ENCODE results near the gene USP25.
"Not testable (repeated sequence)": the region's sequence is repeated elsewhere in the genome, so short reads cannot be mapped to it uniquely, and the experiment has no call there.

USP25 gene

DNA sequence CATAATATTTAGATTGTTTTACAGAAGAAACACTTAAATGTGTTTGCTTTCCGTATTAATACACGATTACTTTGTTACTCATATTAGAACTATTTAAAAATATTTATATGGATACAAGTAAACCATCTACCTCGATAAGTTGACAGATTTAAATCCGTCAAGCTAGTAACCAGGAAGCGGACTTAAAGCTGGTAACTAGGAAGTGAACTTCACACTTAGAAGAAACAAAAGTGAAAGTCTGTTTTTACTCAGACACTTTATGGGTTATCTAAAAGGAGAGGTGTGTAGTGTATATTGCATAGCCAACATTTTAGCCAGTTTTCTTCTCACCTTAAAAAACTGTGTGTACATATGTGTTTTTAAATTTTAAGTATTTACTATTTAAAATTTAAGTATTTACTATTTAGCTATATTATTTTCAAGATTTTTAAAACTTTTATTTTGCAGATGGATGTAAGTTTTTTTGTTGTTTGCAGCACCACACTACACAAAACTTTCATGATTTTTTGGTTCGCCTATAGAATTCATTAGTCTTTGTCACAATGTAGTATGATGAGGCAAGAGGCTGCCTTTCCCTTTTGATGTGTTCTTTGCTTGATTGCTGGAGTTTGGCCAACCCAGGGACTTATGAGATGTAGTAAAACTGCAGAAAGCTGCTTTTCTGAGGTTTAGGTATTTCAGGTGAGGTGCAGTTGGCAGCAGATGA, 2.7 kb downstream of the USP25 start:
- peak; percentile 81 for DNase-seq

DNA sequence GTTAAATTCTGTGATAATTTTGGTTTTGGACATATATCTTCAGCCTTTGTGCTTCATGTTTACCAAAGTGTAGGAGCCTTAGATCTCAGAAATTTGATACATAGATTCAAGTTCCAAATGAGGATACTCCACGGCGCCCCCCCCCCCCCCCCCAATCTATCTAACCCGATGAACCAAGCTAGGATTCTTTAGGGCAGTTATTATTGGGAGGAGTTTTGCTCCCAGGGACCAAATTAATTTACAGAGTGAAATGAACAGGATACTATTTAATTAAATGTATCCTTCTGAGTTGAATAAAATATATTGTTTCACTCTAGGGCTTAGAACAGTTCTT, 3.2 kb downstream of the USP25 start:
- DNase-seq, result no peak

- no peak for DNase-seq
Observed at GRCh38 chr21:15735409-15735808, 5.6 kb downstream of the USP25 start.

DNA sequence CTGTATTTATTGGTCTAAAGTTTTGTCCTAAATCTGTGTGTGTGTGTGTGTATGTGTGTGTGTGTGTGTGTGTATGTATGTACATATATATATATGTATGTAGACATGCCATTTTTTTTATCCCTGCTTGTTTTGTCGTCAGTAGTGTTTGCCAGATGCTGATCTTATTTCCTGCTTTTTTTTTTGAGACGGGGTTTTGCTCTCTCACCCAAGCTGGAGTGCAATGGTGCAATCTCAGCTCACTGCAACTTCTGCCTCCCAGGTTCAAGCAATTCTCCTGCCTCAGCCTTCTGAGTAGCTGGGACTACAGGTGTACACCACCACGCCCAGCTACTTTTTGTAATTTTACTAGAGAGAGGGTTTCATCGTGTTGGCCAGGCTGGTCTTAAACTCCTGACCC, 6.1 kb downstream of the USP25 start:
- not testable (repeated sequence) for DNase-seq

DNA sequence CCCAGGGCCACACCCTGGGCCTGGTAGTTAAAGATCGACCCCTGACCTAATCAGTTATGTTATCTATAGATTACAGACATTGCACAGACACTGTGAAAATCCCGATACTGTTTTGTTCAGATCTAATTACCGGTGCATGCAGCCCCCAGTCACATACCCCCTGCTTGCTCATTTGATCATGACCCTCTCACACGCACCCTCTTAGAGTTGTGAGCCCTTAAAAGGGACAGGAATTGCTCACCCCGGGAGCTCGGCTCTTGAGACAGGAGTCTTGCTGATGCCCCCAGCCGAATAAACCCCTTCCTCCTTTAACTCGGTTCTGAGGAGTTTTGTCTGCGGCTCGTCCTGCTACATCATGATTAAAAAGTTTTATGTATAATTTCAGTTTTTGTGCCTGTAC, 9.0 kb downstream of the USP25 start:
- DNase-seq, result not testable (repeated sequence)

DNA sequence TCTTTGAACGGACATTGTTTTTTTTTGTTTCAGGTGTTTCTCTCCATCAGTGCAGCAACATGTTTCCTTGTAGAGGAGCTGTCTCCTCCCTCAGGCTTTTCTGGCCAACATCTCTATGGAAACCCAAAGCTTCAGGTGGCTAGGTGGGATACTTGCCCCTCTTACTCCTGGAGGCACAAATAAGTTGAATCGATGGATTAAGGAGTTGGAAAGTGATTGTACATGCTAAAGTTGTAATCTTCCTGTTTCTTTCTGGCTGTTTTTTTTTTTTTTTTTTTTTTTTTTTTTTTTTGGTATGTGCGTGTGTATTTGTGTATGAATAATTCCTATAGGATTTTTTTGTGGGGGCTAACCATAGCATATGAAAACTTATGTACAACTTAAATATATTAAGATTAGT, 10.6 kb downstream of the USP25 start:
- no peak for DNase-seq

DNA sequence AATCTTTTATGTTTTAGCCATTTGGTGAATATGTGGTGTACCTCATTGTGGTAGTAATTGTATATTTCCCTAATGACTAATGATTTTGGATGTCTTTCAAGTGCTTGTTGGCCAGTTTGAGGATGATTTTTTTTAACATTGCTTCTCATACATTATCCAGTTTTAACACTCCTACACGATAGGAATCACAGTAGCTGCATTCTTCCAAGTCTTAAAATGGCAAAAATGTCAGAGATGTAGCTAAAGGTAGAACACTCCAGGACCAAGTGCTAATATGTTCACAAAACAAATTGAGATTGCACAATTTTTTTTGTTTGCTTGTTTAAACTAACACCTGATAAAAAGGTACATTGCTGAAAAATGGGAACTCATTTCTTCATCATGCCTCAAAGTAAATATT, 11.7 kb downstream of the USP25 start:
- no peak for DNase-seq

- DNase-seq, result no peak
Observed at GRCh38 chr21:15742052-15742670, 12.4 kb downstream of the USP25 start.

DNA sequence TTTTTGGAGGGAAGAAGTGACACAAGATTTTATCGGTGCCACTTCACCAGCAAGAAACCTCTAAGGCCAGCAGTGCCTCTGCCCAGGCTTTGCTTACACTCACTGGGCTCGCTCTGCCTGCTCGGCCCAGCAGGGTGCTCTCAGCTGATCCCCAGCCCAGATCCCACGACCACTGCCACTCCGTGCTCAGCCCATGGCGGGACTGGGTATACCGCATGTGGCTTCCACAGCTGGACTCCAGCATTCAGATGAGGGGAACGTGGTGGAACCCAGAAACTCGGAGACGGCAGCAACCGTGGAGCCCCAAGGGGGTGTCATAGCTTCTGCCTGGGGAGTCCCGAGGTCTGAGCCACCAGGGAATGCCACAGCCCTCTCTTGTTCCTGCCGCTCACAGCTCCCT, 12.9 kb downstream of the USP25 start:
- DNase-seq, result no peak

DNA sequence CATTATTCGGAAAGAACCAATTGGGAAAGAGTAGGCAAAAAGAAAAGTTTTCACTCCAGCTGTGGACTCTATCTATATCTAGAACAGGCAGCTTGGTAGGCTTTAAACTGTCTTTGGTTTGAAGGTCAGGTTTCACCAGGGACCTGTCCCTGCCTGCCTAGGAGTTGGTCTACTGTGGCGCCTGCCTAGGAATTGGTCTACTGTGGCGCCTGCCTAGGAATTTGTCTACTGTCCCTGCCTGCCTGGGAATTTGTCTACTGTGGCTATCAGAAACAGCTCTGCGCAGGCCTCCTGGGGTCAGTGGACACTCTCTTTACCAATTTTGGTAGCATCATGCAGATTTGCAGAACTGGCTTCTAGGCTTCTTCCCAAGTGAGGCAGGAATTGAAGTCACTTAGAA, 13.8 kb downstream of the USP25 start:
- no peak for DNase-seq

DNA sequence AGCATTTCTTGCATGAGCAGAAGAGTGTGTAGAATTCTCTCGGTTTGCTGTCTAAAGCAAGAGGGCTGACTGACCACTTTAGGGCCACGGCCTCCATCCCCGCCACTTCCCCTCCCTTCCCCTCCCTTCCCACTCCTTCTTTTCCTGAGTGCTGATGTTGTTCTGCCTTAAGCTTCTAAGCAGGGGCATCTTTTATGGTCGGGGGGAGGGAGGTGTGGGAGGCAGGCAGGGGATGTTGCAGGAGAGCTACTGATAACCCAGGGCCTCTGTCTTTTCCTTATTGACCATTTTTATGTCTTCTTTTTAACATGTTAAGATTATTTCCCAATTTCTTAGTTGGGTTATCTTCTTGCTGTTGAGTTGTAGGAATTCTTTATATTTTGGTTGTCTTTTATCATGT, 15.1 kb downstream of the USP25 start:
- no peak for DNase-seq

GRCh38 chr21:15748586-15748985, 18.8 kb downstream of the USP25 start:
- no peak for DNase-seq

DNA sequence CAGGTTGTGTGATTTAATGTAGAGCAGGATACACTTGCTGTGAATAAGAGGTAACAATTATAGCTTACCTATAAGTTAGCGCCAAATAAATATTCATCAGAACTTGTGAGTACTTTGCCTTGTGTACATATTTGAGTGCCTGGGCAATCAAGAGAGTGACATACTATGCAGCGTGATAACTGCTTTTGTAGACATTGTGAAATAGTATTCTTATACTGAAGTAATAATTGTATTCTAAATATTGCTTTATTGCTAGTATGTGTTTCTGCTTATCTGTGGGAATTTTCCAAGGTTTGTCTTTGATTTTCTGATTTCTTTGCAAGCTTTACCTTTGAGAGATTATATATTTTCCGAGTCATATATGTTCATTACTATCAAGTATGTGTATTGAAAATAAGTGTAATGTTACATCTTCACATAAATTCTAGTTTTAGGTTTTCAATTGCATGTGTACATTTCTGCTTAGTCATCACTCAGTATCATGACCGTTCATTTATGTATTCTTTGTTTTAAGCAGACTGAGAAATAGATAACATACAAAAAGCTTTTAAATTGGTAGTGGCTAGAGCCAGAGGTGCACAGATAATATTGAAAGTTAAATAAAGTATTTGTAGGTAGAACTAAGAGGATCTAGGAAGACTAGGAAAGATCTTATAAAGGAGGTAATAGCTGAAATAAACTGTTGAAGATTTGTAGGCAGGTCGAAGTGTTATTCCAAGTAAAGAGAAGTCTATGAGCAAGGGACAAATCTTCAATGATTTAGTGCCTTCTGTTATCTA, 19.5 kb downstream of the USP25 start:
- no peak for DNase-seq

GRCh38 chr21:15749861-15750159, 20.0 kb downstream of the USP25 start:
- no peak for DNase-seq

DNA sequence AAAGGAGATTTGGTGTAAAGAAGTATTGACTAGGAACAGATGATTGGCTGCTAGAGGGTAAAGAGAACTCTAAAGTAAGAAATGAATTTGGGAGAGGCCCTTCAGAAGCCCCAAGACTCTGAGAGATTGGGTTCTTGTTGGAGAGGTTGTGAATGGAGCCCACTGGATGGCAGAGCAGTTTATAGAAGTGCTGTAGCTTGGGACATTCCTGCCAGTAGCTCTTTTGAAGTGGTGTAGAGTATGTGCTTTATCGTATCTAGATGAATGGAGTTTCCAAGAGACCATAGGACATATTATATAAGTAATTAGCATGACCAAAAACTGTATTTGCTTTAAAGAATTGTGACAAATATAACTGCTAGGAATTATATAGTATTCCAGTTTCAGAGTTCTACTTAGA, 21.3 kb downstream of the USP25 start:
- DNase-seq, result no peak

- no peak for DNase-seq
Observed at GRCh38 chr21:15751546-15751945, 21.8 kb downstream of the USP25 start.

GRCh38 chr21:15752763-15753407, 23.1 kb downstream of the USP25 start:
- DNase-seq, result no peak

GRCh38 chr21:15753741-15754140, 24.0 kb downstream of the USP25 start:
- DNase-seq, result no peak

DNA sequence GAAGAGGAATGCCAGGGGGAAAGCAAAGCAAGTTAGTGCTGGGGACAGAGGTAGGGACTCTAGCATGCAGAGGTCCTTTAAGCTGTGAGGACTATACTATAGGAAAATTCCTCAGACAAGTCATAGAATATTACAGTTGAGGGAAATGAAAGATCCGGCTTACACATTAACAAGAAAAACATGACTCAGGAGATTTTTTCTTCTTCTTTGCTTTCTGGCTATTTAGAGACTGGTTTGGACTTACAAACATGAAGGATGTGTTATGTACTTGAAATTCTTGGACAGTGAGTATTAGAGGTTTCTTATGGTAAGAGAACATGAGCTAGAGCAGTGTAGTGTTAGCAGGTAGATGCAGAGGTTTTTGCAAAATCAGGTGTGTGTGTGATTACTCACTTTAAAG, 24.9 kb downstream of the USP25 start:
- no peak for DNase-seq

- no peak for DNase-seq
Observed at GRCh38 chr21:15755125-15755524, 25.3 kb downstream of the USP25 start.

DNA sequence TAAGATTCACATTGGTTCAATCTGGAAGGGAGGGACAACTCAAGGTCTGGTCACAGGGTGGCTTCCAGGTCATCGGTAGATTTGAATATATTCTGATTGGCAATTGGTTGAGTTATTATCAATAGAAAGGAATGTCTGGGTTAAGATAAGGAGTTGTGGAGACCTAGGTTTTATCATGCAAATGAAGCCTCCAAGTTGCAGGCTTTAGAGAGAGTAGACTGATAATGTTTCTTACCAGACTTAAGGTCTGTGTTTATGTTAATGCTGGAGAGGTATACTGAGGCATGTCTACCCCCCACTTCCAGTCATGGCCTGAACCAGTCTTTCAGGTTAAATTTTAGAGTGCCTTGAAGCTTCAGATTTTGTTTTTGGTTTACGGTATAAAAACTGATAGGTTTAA, 29.7 kb downstream of the USP25 start:
- DNase-seq, result no peak

DNA sequence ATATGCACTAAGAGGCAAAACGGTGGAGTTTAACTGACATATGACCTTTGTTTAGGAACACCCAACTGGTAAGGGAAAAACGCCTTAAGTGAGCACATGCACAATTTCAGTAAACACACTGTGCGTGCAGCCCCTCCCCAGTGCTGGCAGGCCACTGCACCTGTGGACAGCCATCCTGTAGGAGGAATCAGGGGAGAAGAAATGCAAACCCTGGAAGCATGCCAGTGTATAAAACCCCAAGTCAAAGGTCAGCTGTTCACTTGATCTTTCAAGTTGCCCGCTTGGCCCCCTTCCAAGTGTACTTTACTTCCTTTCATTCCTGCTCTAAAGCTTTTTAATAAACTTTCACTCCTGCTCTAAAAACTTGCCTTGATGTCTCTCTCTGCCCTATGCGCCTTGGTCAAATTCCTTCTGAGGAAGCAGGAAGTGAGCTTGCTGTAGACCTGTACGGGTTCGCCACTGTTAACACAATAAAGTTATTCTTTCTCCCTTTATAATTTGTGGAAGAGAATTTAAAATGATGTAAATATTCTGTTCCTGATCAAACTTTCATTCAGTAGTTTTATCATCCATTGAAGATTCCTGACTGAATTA, 31.8 kb downstream of the USP25 start:
- no peak for DNase-seq

DNA sequence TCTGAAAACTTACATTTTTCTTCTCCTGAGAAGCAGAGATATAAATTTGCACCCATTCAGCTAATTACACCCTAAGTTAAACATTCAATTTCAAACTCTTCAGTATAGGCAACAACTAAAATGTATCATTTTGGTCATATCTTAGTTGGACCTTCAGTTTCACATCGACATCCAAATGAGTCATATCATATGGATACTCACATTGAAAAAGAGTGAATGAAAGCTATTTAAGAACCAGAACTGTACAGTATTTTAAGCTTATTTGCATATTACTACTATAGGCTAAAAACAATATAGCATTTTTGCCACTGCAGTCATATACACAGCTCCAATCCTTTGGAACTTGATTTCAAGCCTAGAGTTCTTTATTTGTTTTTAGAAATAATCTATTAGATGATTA, 33.6 kb downstream of the USP25 start:
- no peak for DNase-seq

DNA sequence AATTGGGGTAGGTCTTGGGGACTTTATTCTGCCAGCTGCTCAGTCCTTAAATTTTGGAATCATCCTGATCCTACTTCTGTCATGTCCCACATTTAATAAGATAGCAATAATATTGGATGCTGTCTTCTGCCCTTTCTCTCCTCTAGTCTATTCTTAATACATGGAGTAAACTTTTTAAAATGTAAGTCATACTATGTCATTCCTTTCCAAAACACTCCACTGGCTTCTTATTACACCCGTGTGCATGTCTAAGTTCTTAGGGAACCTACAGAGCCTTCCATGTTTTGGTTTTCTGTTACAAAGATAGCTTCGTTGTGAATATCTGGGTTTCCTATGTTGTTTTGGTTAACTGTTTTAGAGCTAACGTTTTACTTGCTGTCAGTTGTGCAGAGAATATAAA, 35.1 kb downstream of the USP25 start:
- no peak for DNase-seq

Measured in CD4-positive, alpha-beta T cell treated with Interleukin-4 for 4 hours (primary cell).